GM23338 (cell line): Measurements from ENCODE around the gene A3GALT2. TPM values are rescaled to one million over a fixed set of nuclear protein-coding genes. Genes with fewer than 3 reads are reported as not detected.

ENCODE experiments used
- ATAC-seq: fragments of 200-7000 bp; cut with Tn5 transposase; 3 replicates; pipeline ENCODE4 v1.9.1; 2020
- DNase-seq: peaks from one replicate; pipeline ENCODE4 v3.0.0-alpha.2; 2015; ENCODE audit warnings: low spot score
- H2AFZ ChIP-seq: fragments of 200-600 bp; sonication (generic); 2 replicates; pipeline ENCODE4 v1.8.0; 2016; ENCODE audit warnings: antibody characterized with exemption, mild to moderate bottlenecking, moderate library complexity
- H3F3A ChIP-seq: fragments of 200-600 bp; sonication (generic); replicated peaks from 2 replicates; pipeline ENCODE4 v1.8.0; 2017; ENCODE audit warnings: antibody characterized with exemption, mixed run types, low read depth
- H3K27ac ChIP-seq: fragments of 200-600 bp; sonication (generic); 2 replicates; pipeline ENCODE4 v1.6.1; 2016; ENCODE audit warnings: low read depth
- H3K27me3 ChIP-seq: fragments of 200-600 bp; sonication (generic); 2 replicates; pipeline ENCODE4 v1.8.0; 2016; ENCODE audit warnings: mild to moderate bottlenecking, mixed run types, moderate library complexity; ENCODE audit not compliant: insufficient read depth
- H3K36me3 ChIP-seq: fragments of 200-600 bp; sonication (generic); 2 replicates; pipeline ENCODE4 v1.8.0; 2016; ENCODE audit warnings: mild to moderate bottlenecking; ENCODE audit not compliant: insufficient read depth
- H3K4me1 ChIP-seq: fragments of 200-600 bp; sonication (generic); 2 replicates; pipeline ENCODE4 v1.8.0; 2016; ENCODE audit warnings: mild to moderate bottlenecking, moderate library complexity; ENCODE audit not compliant: insufficient read depth
- H3K4me2 ChIP-seq: fragments of 200-600 bp; sonication (generic); 2 replicates; pipeline ENCODE4 v1.7.1; 2017; ENCODE audit warnings: mixed run types
- H3K4me3 ChIP-seq: fragments of 200-600 bp; sonication (generic); 2 replicates; pipeline ENCODE4 v1.6.1; 2016; ENCODE audit warnings: mixed run types
- H3K79me2 ChIP-seq: fragments of 200-600 bp; sonication (generic); replicated peaks from 2 replicates; pipeline ENCODE4 v1.8.0; 2017; ENCODE audit warnings: mild to moderate bottlenecking; ENCODE audit not compliant: insufficient read depth
- H3K9me2 ChIP-seq: fragments of 200-600 bp; sonication (generic); 2 replicates; pipeline ENCODE4 v1.8.0; 2017; ENCODE audit not compliant: insufficient read depth
- H4K20me1 ChIP-seq: fragments of 200-600 bp; sonication (generic); replicated peaks from 2 replicates; pipeline ENCODE4 v1.8.0; 2017; ENCODE audit warnings: mild to moderate bottlenecking; ENCODE audit not compliant: insufficient read depth
- H3K27ac Mint-ChIP-seq: 2 replicates; pipeline ENCODE4 v1.8.0; 2020; ENCODE audit warnings: inconsistent platforms, mild to moderate bottlenecking, moderate library complexity, mixed read lengths
- H3K27me3 Mint-ChIP-seq: 3 replicates; pipeline ENCODE4 v1.8.0; 2022; ENCODE audit warnings: low read depth, mild to moderate bottlenecking, moderate library complexity, mixed read lengths, inconsistent platforms; ENCODE audit not compliant: insufficient read depth, poor library complexity
- H3K36me3 Mint-ChIP-seq: 3 replicates; pipeline ENCODE4 v1.8.0; 2021; ENCODE audit warnings: low read depth, mild to moderate bottlenecking, inconsistent platforms, moderate library complexity, mixed read lengths
- H3K4me1 Mint-ChIP-seq: 3 replicates; pipeline ENCODE4 v1.8.0; 2020; ENCODE audit warnings: mild to moderate bottlenecking, inconsistent platforms, mixed read lengths
- H3K4me3 Mint-ChIP-seq: 3 replicates; pipeline ENCODE4 v1.8.0; 2021; ENCODE audit warnings: moderate library complexity, mild to moderate bottlenecking, inconsistent platforms, mixed read lengths
- H3K9me3 Mint-ChIP-seq: 3 replicates; pipeline ENCODE4 v1.8.0; 2020; ENCODE audit warnings: moderate library complexity, mild to moderate bottlenecking, inconsistent platforms, mixed read lengths
- EZH2 ChIP-seq: fragments of 200-600 bp; sonication (generic); IDR thresholded peaks from one replicate; pipeline ENCODE4 v1.8.0; 2017; ENCODE audit warnings: antibody characterized with exemption, mild to moderate bottlenecking, low read depth; ENCODE audit not compliant: unreplicated experiment
- EZH2phosphoT487 ChIP-seq: fragments of 200-600 bp; sonication (generic); IDR thresholded peaks from one replicate; pipeline ENCODE4 v1.8.1; 2018; ENCODE audit warnings: antibody characterized with exemption; ENCODE audit not compliant: unreplicated experiment
- JUNB ChIP-seq: IDR thresholded peaks from one replicate; pipeline ENCODE4 v1.6.1; 2016; ENCODE audit warnings: antibody characterized with exemption; ENCODE audit not compliant: unreplicated experiment
- POLR2AphosphoS5 ChIP-seq: IDR thresholded peaks from 2 replicates; pipeline ENCODE4 v1.6.1; 2016; ENCODE audit warnings: antibody characterized with exemption, low read depth
- STAT1 ChIP-seq: IDR thresholded peaks from one replicate; pipeline ENCODE4 v1.6.1; 2016; ENCODE audit warnings: antibody characterized with exemption; ENCODE audit not compliant: unreplicated experiment
- ZNF114 ChIP-seq: fragments of 250-450 bp; sonication (Bioruptor Pico); IDR thresholded peaks from 2 replicates; pipeline ENCODE4 v1.5.0; 2020; ENCODE audit warnings: mild to moderate bottlenecking, moderate library complexity
- ZNF331 ChIP-seq: fragments of 250-450 bp; sonication (Bioruptor Pico); IDR thresholded peaks from 2 replicates; pipeline ENCODE4 v1.5.0; 2020; ENCODE audit warnings: low read depth, mild to moderate bottlenecking, moderate library complexity
- polyA plus RNA-seq: library from polyadenylated mRNA; unstranded; fragments of >200 nt; fragmentation: Nextera tagmentation; extraction: Ambion mirVana; gene quantifications from 2 replicates; pipeline ENCODE4 v1.2.1, GENCODE V29; 2016
- total RNA-seq: library from RNA; depleted of rRNA; stranded (reverse); fragments of >200 nt; shearing (Covaris generic); gene quantifications from 2 replicates; pipeline ENCODE4 v1.2.3, GENCODE V29; 2014
- TF ChIP-seq, protein P1 (sequence below): IDR thresholded peaks from 2 replicates; pipeline ENCODE4 v1.6.1; 2016; ENCODE audit warnings: antibody characterized with exemption
- TF ChIP-seq, protein P2 (sequence below), 2 experiments: fragments of 200-600 bp in 1 of 2; sonication (generic) in 1 of 2; conservative IDR thresholded peaks; 2 replicates each; pipeline versions ENCODE4 v1.5.1 to v1.6.1; 2016 to 2017; ENCODE audit warnings: antibody characterized with exemption in 2 of 2, low read depth in 2 of 2, mild to moderate bottlenecking in 2 of 2, moderate library complexity in 1 of 2
- TF ChIP-seq, protein P3 (sequence below): fragments of 250-450 bp; sonication (Bioruptor Pico); IDR thresholded peaks from 2 replicates; pipeline ENCODE4 v1.5.0; 2020; ENCODE audit warnings: mild to moderate bottlenecking, moderate library complexity

A3GALT2 gene
- total and polyA plus RNA-seq, 2 experiments from 2014 or later = not detected

GRCh38 chr1:33319186-33319948 is 1.5 kb downstream of the A3GALT2 start:
- Mint-ChIP-seq H3K4me3 (no peak overlapping the region), H3K27me3 (peaks cover 7% of the 10 kb centered on the region), H3K27ac (no peak overlapping the region), H3K9me3 (no peaks in the 10 kb centered on the region), H3K36me3 (no peaks in the 10 kb centered on the region), H3K4me1 (peaks cover 12% of the 10 kb centered on the region)
- H3K9me2 ChIP-seq = no peaks in the 10 kb centered on the region
- no peak for TF ChIP-seq ZNF114 (CRISPR knock-in tag)
- no peak for TF ChIP-seq POLR2AphosphoS5
- TF ChIP-seq, protein P1, sequence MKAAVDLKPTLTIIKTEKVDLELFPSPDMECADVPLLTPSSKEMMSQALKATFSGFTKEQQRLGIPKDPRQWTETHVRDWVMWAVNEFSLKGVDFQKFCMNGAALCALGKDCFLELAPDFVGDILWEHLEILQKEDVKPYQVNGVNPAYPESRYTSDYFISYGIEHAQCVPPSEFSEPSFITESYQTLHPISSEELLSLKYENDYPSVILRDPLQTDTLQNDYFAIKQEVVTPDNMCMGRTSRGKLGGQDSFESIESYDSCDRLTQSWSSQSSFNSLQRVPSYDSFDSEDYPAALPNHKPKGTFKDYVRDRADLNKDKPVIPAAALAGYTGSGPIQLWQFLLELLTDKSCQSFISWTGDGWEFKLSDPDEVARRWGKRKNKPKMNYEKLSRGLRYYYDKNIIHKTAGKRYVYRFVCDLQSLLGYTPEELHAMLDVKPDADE = no peak
- no peak for TF ChIP-seq EZH2
- TF ChIP-seq JUNB = no peak
- TF ChIP-seq, protein P2, sequence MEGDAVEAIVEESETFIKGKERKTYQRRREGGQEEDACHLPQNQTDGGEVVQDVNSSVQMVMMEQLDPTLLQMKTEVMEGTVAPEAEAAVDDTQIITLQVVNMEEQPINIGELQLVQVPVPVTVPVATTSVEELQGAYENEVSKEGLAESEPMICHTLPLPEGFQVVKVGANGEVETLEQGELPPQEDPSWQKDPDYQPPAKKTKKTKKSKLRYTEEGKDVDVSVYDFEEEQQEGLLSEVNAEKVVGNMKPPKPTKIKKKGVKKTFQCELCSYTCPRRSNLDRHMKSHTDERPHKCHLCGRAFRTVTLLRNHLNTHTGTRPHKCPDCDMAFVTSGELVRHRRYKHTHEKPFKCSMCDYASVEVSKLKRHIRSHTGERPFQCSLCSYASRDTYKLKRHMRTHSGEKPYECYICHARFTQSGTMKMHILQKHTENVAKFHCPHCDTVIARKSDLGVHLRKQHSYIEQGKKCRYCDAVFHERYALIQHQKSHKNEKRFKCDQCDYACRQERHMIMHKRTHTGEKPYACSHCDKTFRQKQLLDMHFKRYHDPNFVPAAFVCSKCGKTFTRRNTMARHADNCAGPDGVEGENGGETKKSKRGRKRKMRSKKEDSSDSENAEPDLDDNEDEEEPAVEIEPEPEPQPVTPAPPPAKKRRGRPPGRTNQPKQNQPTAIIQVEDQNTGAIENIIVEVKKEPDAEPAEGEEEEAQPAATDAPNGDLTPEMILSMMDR (conservative IDR thresholded peaks at IDR 0.05; ENCODE audit: low read depth in 2 of 2) = no peak
- no peak for TF ChIP-seq EZH2phosphoT487
- TF ChIP-seq STAT1 = no peak
- TF ChIP-seq, protein P3, sequence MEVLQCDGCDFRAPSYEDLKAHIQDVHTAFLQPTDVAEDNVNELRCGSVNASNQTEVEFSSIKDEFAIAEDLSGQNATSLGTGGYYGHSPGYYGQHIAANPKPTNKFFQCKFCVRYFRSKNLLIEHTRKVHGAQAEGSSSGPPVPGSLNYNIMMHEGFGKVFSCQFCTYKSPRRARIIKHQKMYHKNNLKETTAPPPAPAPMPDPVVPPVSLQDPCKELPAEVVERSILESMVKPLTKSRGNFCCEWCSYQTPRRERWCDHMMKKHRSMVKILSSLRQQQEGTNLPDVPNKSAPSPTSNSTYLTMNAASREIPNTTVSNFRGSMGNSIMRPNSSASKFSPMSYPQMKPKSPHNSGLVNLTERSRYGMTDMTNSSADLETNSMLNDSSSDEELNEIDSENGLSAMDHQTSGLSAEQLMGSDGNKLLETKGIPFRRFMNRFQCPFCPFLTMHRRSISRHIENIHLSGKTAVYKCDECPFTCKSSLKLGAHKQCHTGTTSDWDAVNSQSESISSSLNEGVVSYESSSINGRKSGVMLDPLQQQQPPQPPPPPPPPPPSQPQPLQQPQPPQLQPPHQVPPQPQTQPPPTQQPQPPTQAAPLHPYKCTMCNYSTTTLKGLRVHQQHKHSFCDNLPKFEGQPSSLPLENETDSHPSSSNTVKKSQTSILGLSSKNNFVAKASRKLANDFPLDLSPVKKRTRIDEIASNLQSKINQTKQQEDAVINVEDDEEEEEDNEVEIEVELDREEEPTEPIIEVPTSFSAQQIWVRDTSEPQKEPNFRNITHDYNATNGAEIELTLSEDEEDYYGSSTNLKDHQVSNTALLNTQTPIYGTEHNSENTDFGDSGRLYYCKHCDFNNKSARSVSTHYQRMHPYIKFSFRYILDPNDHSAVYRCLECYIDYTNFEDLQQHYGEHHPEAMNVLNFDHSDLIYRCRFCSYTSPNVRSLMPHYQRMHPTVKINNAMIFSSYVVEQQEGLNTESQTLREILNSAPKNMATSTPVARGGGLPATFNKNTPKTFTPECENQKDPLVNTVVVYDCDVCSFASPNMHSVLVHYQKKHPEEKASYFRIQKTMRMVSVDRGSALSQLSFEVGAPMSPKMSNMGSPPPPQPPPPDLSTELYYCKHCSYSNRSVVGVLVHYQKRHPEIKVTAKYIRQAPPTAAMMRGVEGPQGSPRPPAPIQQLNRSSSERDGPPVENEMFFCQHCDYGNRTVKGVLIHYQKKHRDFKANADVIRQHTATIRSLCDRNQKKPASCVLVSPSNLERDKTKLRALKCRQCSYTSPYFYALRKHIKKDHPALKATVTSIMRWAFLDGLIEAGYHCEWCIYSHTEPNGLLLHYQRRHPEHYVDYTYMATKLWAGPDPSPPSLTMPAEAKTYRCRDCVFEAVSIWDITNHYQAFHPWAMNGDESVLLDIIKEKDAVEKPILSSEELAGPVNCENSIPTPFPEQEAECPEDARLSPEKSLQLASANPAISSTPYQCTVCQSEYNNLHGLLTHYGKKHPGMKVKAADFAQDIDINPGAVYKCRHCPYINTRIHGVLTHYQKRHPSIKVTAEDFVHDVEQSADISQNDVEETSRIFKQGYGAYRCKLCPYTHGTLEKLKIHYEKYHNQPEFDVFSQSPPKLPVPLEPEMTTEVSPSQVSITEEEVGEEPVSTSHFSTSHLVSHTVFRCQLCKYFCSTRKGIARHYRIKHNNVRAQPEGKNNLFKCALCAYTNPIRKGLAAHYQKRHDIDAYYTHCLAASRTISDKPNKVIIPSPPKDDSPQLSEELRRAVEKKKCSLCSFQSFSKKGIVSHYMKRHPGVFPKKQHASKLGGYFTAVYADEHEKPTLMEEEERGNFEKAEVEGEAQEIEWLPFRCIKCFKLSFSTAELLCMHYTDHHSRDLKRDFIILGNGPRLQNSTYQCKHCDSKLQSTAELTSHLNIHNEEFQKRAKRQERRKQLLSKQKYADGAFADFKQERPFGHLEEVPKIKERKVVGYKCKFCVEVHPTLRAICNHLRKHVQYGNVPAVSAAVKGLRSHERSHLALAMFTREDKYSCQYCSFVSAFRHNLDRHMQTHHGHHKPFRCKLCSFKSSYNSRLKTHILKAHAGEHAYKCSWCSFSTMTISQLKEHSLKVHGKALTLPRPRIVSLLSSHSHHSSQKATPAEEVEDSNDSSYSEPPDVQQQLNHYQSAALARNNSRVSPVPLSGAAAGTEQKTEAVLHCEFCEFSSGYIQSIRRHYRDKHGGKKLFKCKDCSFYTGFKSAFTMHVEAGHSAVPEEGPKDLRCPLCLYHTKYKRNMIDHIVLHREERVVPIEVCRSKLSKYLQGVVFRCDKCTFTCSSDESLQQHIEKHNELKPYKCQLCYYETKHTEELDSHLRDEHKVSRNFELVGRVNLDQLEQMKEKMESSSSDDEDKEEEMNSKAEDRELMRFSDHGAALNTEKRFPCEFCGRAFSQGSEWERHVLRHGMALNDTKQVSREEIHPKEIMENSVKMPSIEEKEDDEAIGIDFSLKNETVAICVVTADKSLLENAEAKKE (CRISPR knock-in tag) = no peak
- no peak for TF ChIP-seq ZNF331 (CRISPR knock-in tag)
- no peaks in the 10 kb centered on the region; the same call in 1 of the 2 replicates for H4K20me1 ChIP-seq
- no peak for ATAC-seq
- H3F3A ChIP-seq = no peaks in the 10 kb centered on the region
- H3K36me3 ChIP-seq = no peaks in the 10 kb centered on the region
- no peak overlapping the region for H3K27ac ChIP-seq
- no peaks in the 10 kb centered on the region for H3K4me1 ChIP-seq
- H3K4me2 ChIP-seq = no peak overlapping the region
- H3K79me2 ChIP-seq = no peaks in the 10 kb centered on the region
- no peaks in the 10 kb centered on the region for H3K27me3 ChIP-seq
- H3K4me3 ChIP-seq = no peak overlapping the region
- H2AFZ ChIP-seq = no peak overlapping the region
- DNase-seq = no peak
